IMR-90 (cell line): Measurements from ENCODE around the gene HRH1. TPM values are rescaled to one million over a fixed set of nuclear protein-coding genes. Genes with fewer than 3 reads are reported as not detected.

Source experiments
- ATAC-seq: fragments of 200-7000 bp; cut with Tn5 transposase; 2 replicates; pipeline ENCODE4 v1.9.1; 2020; ENCODE audit warnings: low read depth, mild to moderate bottlenecking, moderate library complexity
- BruUV-seq: library from RNA; stranded (reverse); fragments of 400-500 nt; replicated peaks from 2 replicates; lab custom pipeline; 2021; lab: Mats Ljungman, UMichigan
- CTCF ChIA-PET: fragments of 300-600 bp; formaldehyde crosslinking; extraction: SDS; loops from one replicate; lab custom pipeline; 2021; ENCODE audit warnings: antibody characterized with exemption; lab: Yijun Ruan, JAX
- POLR2A ChIA-PET: fragments of 300-600 bp; sonication (Branson Sonifier 250); formaldehyde crosslinking; loops from one replicate; lab custom pipeline; 2022; ENCODE audit warnings: antibody characterized with exemption; ENCODE audit not compliant: unreplicated experiment; lab: Charles Lee
- DNase-seq: peaks from one replicate; pipeline ENCODE4 v3.0.0; 2013
- H2AFZ ChIP-seq: replicated peaks from 2 replicates; pipeline ENCODE3; 2013; ENCODE audit warnings: low read length, mild to moderate bottlenecking; ENCODE audit not compliant: poor library complexity
- H2AK5ac ChIP-seq: 2 replicates; pipeline ENCODE4 v1.6.1; 2013; ENCODE audit warnings: low read depth, low read length, inconsistent platforms
- H2AK9ac ChIP-seq: replicated peaks from 2 replicates; pipeline ENCODE3; 2013; ENCODE audit warnings: mild to moderate bottlenecking, low read depth, low read length, moderate library complexity; ENCODE audit not compliant: poor library complexity
- H2BK120ac ChIP-seq: 2 replicates; pipeline ENCODE4 v1.6.1; 2013; ENCODE audit warnings: low read depth, low read length, inconsistent platforms
- H2BK15ac ChIP-seq: 3 replicates; pipeline ENCODE4 v1.6.1; 2013; ENCODE audit warnings: low read depth, low read length, inconsistent platforms
- H2BK20ac ChIP-seq: 2 replicates; pipeline ENCODE4 v1.6.1; 2013; ENCODE audit warnings: low read depth, mild to moderate bottlenecking, inconsistent platforms, low read length, moderate library complexity
- H2BK5ac ChIP-seq: 2 replicates; pipeline ENCODE4 v1.6.1; 2013; ENCODE audit warnings: mild to moderate bottlenecking, low read depth, low read length, inconsistent platforms; ENCODE audit not compliant: poor library complexity, severe bottlenecking
- H3K14ac ChIP-seq: replicated peaks from 2 replicates; pipeline ENCODE4 v1.6.1; 2013; ENCODE audit warnings: low read depth, low read length, inconsistent platforms
- H3K18ac ChIP-seq: 2 replicates; pipeline ENCODE4 v1.6.1; 2013; ENCODE audit warnings: low read depth, low read length, control low read depth
- H3K23ac ChIP-seq: 2 replicates; pipeline ENCODE4 v1.6.1; 2013; ENCODE audit warnings: low read depth, low read length, inconsistent platforms
- H3K27ac ChIP-seq: 2 replicates; pipeline ENCODE4 v1.5.1; 2013; ENCODE audit warnings: mild to moderate bottlenecking, control low read depth, low read length; ENCODE audit not compliant: insufficient read depth
- H3K27me3 ChIP-seq: 2 replicates; pipeline ENCODE4 v1.6.1; 2013; ENCODE audit warnings: low read length; ENCODE audit not compliant: control insufficient read depth, insufficient read depth
- H3K36me3 ChIP-seq: 2 replicates; pipeline ENCODE4 v1.6.1; 2013; ENCODE audit warnings: low read length, mixed read lengths; ENCODE audit not compliant: control insufficient read depth, insufficient read depth
- H3K4ac ChIP-seq: 2 replicates; pipeline ENCODE4 v1.6.1; 2013; ENCODE audit warnings: low read depth, low read length, inconsistent platforms
- H3K4me1 ChIP-seq: 2 replicates; pipeline ENCODE4 v1.6.1; 2013; ENCODE audit warnings: low read length, mixed read lengths; ENCODE audit not compliant: control insufficient read depth, insufficient read depth
- H3K4me2 ChIP-seq: 2 replicates; pipeline ENCODE4 v1.6.1; 2013; ENCODE audit warnings: low read depth, mild to moderate bottlenecking, control low read depth, low read length, moderate library complexity
- H3K4me3 ChIP-seq: 2 replicates; pipeline ENCODE4 v1.5.1; 2013; ENCODE audit warnings: low read depth, mild to moderate bottlenecking, control low read depth, low read length, moderate library complexity; ENCODE audit not compliant: insufficient read depth
- H3K56ac ChIP-seq: 2 replicates; pipeline ENCODE4 v1.6.1; 2013; ENCODE audit warnings: low read length, inconsistent platforms; ENCODE audit not compliant: insufficient read depth; ENCODE audit errors: extremely low read depth
- H3K79me1 ChIP-seq, 2 experiments: 2 replicates each; pipeline ENCODE4 v1.6.1; 2013; ENCODE audit warnings: low read length in 2 of 2, inconsistent platforms in 1 of 2, low read depth in 1 of 2
- H3K9ac ChIP-seq: 2 replicates; pipeline ENCODE4 v1.6.1; 2013; ENCODE audit warnings: low read depth, low read length, control low read depth
- H3K9me1 ChIP-seq: 2 replicates; pipeline ENCODE4 v1.6.1; 2013; ENCODE audit warnings: low read length, inconsistent platforms; ENCODE audit not compliant: insufficient read depth
- H3K9me3 ChIP-seq: 2 replicates; pipeline ENCODE4 v1.6.1; 2013; ENCODE audit warnings: low read length; ENCODE audit not compliant: control insufficient read depth, insufficient read depth
- H4K20me1 ChIP-seq: 2 replicates; pipeline ENCODE4 v1.6.1; 2013; ENCODE audit warnings: low read length, inconsistent platforms; ENCODE audit not compliant: insufficient read depth
- H4K5ac ChIP-seq: 2 replicates; pipeline ENCODE4 v1.6.1; 2013; ENCODE audit warnings: mild to moderate bottlenecking, low read depth, low read length, control low read depth
- H4K8ac ChIP-seq, 2 experiments: 2 replicates each; pipeline ENCODE4 v1.6.1; 2013; ENCODE audit warnings: low read depth in 2 of 2, low read length in 2 of 2, control low read depth in 1 of 2, inconsistent platforms in 1 of 2
- H4K91ac ChIP-seq: 2 replicates; pipeline ENCODE4 v1.6.1; 2013; ENCODE audit warnings: low read depth, low read length, inconsistent platforms; ENCODE audit not compliant: insufficient read depth
- CEBPB ChIP-seq: IDR thresholded peaks from 2 replicates; pipeline ENCODE4 v1.6.1; 2012; ENCODE audit warnings: low read depth, low read length, improper control_type of control experiment
- CTCF ChIP-seq: conservative IDR thresholded peaks from 2 replicates; pipeline ENCODE4 v1.5.1; 2012; ENCODE audit warnings: mild to moderate bottlenecking, low read depth, low read length, improper control_type of control experiment
- ELK1 ChIP-seq: fragments of 150-350 bp; IDR thresholded peaks from 2 replicates; pipeline ENCODE4 v1.6.1; 2016; ENCODE audit warnings: low read depth, mild to moderate bottlenecking, low read length, moderate library complexity, borderline replicate concordance
- MAFK ChIP-seq: IDR thresholded peaks from 2 replicates; pipeline ENCODE4 v1.6.1; 2012; ENCODE audit warnings: low read depth, low read length, improper control_type of control experiment
- MAZ ChIP-seq: IDR thresholded peaks from 2 replicates; pipeline ENCODE4 v1.6.1; 2012; ENCODE audit warnings: low read depth, mild to moderate bottlenecking, low read length, improper control_type of control experiment, moderate library complexity, borderline replicate concordance
- RAD21 ChIP-seq: IDR thresholded peaks from 2 replicates; pipeline ENCODE4 v1.6.1; 2012; ENCODE audit warnings: low read length, improper control_type of control experiment
- WGBS, 2 experiments: methylation state at CpG; one replicate each; pipeline versions ENCODE4 v1.1.5 to v1.1.7; 2013; ENCODE audit warnings: missing lambda C conversion rate in 2 of 2; ENCODE audit not compliant: insufficient read length in 1 of 2; ENCODE audit errors: extremely low coverage in 2 of 2; 5-methylcytosine and 5-hydroxymethylcytosine counted together
- dilution Hi-C: fragments of 300-500 bp; cut with HindIII; formaldehyde crosslinking; loops from one replicate; pipeline ENCODE4 v1.14.3; 2018; ENCODE audit warnings: low sequenced_read_pairs; ENCODE audit not compliant: unreplicated experiment
- in situ Hi-C: fragments of 300-500 bp; cut with MboI; formaldehyde crosslinking; loops from 3 replicates; pipeline ENCODE4 v1.14.3; 2019; ENCODE audit warnings: low sequenced_read_pairs, inconsistent platforms, mixed read lengths
- intact Hi-C: fragments of 100-400 bp; cut with micrococcal nuclease; formaldehyde crosslinking; loops from 2 replicates; pipeline ENCODE4 v1.10.0; 2022
- polyA plus RNA-seq, 3 experiments: library from polyadenylated mRNA; depleted of rRNA; stranded (reverse); fragments of >200 nt; gene quantifications; 2 replicates each; pipeline ENCODE4 v1.2.3, GENCODE V29; 2012; ENCODE audit warnings: low replicate concordance in 1 of 3
- total RNA-seq: library from RNA; depleted of rRNA; stranded (reverse); fragments of >200 nt; gene quantifications from 2 replicates; pipeline ENCODE4 v1.2.3, GENCODE V29; 2012
- TF ChIP-seq, protein P1 (sequence below): fragments of 150-350 bp; IDR thresholded peaks from 2 replicates; pipeline ENCODE4 v1.6.1; 2017; ENCODE audit warnings: mild to moderate bottlenecking, antibody characterized with exemption, low read length, low read depth

Gene HRH1
- total and polyA plus RNA-seq, 2 of the 4 experiments (the other 2 are of a cell fraction): 7.6 to 16.1 TPM

DNA sequence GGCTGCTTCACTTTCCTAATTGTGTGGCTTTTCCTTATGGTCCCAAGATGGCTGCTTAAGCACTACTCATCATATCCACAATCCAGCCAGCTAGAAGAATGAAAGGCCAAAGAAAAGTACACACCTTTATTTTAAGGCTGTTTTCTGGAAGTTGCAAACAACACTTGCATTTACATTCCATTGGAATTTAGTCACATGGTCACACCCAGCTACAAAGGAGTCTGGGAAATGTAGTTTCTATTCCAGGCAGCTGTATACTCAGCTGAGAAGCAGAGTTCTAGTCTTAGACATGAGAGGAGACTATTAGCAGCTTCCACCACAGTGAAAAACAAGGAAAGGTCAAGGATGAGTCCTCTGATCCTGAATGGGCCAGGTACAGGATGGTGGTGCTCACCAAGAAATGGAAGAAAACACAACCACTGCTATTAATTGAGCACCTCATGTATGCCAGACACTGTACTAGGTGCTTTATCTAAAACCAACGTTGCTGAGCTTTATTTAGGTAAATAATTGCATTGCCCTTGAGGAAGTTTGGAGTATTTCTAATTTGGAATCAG, 89.9 kb downstream of the HRH1 start:
- peaks cover 4% of the 10 kb centered on the region; the same call in 1 of the 2 replicates for H3K36me3 ChIP-seq
- no peak overlapping the region for H2AK9ac ChIP-seq
- no peak overlapping the region for H2BK5ac ChIP-seq
- no peak overlapping the region for H3K4me3 ChIP-seq
- H3K9ac ChIP-seq: no peak overlapping the region
- ChIA-PET CTCF (interaction anchor here (0.6 kb wide), 1 partner anchor 588 kb away, joined by 3 read pairs; no protein-coding TSS in a partner anchor), POLR2A (no interaction called here)
- dilution Hi-C loops (no loop called here), intact Hi-C loops (no loop called here), in situ Hi-C loops (no loop called here)
- H3K9me1 ChIP-seq: peaks cover 25% of the 10 kb centered on the region
- H3K9me3 ChIP-seq: no peaks in the 10 kb centered on the region; the same call in 1 of the 2 replicates
- peak overlapping the region; percentile 76 for H2AK5ac ChIP-seq
- BruUV-seq: no TSS peak
- H3K27me3 ChIP-seq: no peaks in the 10 kb centered on the region
- ATAC-seq: peak; percentile 73
- no CpG with 5 or more reads among the region's 1 CpG for WGBS, 2 experiments
- H3K23ac ChIP-seq: no peak overlapping the region
- peaks cover 6% of the 10 kb centered on the region for H3K4me1 ChIP-seq
- peak overlapping the region; percentile 85 for H2BK120ac ChIP-seq
- no peak overlapping the region for H3K56ac ChIP-seq
- TF ChIP-seq CEBPB (no peak), ELK1 (no peak), RAD21 (no peak), CTCF (no peak), MAZ (no peak), MAFK (no peak)
- TF ChIP-seq, protein P1, sequence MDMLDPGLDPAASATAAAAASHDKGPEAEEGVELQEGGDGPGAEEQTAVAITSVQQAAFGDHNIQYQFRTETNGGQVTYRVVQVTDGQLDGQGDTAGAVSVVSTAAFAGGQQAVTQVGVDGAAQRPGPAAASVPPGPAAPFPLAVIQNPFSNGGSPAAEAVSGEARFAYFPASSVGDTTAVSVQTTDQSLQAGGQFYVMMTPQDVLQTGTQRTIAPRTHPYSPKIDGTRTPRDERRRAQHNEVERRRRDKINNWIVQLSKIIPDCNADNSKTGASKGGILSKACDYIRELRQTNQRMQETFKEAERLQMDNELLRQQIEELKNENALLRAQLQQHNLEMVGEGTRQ: peak; percentile 79
- peak overlapping the region; percentile 33 for H2AFZ ChIP-seq
- H4K91ac ChIP-seq: peak overlapping the region; percentile 53
- DNase-seq: peak; percentile 47
- H3K18ac ChIP-seq: no peak overlapping the region
- H3K27ac ChIP-seq: no peak overlapping the region
- peak overlapping the region; percentile 62 for H3K14ac ChIP-seq
- H2BK20ac ChIP-seq: peak overlapping the region; percentile 64
- H3K4me2 ChIP-seq: no peak overlapping the region
- H4K5ac ChIP-seq: no peak overlapping the region
- H4K20me1 ChIP-seq: 0 out of 2 replicates have a peak, but pooled peaks cover 8% of the 10 kb centered on the region
- H4K8ac ChIP-seq: peak overlapping the region in 1 of 2 experiments; percentile 44; a peak in 2 of 4 replicates
- peak overlapping the region; percentile 79 for H3K4ac ChIP-seq
- H2BK15ac ChIP-seq: peak overlapping the region; percentile 53; the same call in 2 of the 3 replicates
- peaks cover 39 to 75% of the 10 kb centered on the region in 2 experiments for H3K79me1 ChIP-seq
